IMR-90 (cell line): ENCODE results near the gene SP140. TPM values are rescaled to one million over a fixed set of nuclear protein-coding genes. Genes with fewer than 3 reads are reported as not detected.

Experiments used
- ATAC-seq: fragments of 200-7000 bp; cut with Tn5 transposase; 2 replicates; pipeline ENCODE4 v1.9.1; 2020; ENCODE audit warnings: low read depth, mild to moderate bottlenecking, moderate library complexity
- BruUV-seq: library from RNA; stranded (reverse); fragments of 400-500 nt; replicated peaks from 2 replicates; lab custom pipeline; 2021; lab: Mats Ljungman, UMichigan
- CTCF ChIA-PET: fragments of 300-600 bp; formaldehyde crosslinking; extraction: SDS; loops from one replicate; lab custom pipeline; 2021; ENCODE audit warnings: antibody characterized with exemption; lab: Yijun Ruan, JAX
- POLR2A ChIA-PET: fragments of 300-600 bp; sonication (Branson Sonifier 250); formaldehyde crosslinking; loops from one replicate; lab custom pipeline; 2022; ENCODE audit warnings: antibody characterized with exemption; ENCODE audit not compliant: unreplicated experiment; lab: Charles Lee
- DNase-seq: peaks from one replicate; pipeline ENCODE4 v3.0.0; 2013
- H2AFZ ChIP-seq: replicated peaks from 2 replicates; pipeline ENCODE3; 2013; ENCODE audit warnings: low read length, mild to moderate bottlenecking; ENCODE audit not compliant: poor library complexity
- H2AK5ac ChIP-seq: 2 replicates; pipeline ENCODE4 v1.6.1; 2013; ENCODE audit warnings: low read depth, low read length, inconsistent platforms
- H2AK9ac ChIP-seq: replicated peaks from 2 replicates; pipeline ENCODE3; 2013; ENCODE audit warnings: mild to moderate bottlenecking, low read depth, low read length, moderate library complexity; ENCODE audit not compliant: poor library complexity
- H2BK120ac ChIP-seq: 2 replicates; pipeline ENCODE4 v1.6.1; 2013; ENCODE audit warnings: low read depth, low read length, inconsistent platforms
- H2BK15ac ChIP-seq: 3 replicates; pipeline ENCODE4 v1.6.1; 2013; ENCODE audit warnings: low read depth, low read length, inconsistent platforms
- H2BK20ac ChIP-seq: 2 replicates; pipeline ENCODE4 v1.6.1; 2013; ENCODE audit warnings: low read depth, mild to moderate bottlenecking, inconsistent platforms, low read length, moderate library complexity
- H2BK5ac ChIP-seq: 2 replicates; pipeline ENCODE4 v1.6.1; 2013; ENCODE audit warnings: mild to moderate bottlenecking, low read depth, low read length, inconsistent platforms; ENCODE audit not compliant: poor library complexity, severe bottlenecking
- H3K14ac ChIP-seq: replicated peaks from 2 replicates; pipeline ENCODE4 v1.6.1; 2013; ENCODE audit warnings: low read depth, low read length, inconsistent platforms
- H3K18ac ChIP-seq: 2 replicates; pipeline ENCODE4 v1.6.1; 2013; ENCODE audit warnings: low read depth, low read length, control low read depth
- H3K23ac ChIP-seq: 2 replicates; pipeline ENCODE4 v1.6.1; 2013; ENCODE audit warnings: low read depth, low read length, inconsistent platforms
- H3K27ac ChIP-seq: 2 replicates; pipeline ENCODE4 v1.5.1; 2013; ENCODE audit warnings: mild to moderate bottlenecking, control low read depth, low read length; ENCODE audit not compliant: insufficient read depth
- H3K27me3 ChIP-seq: 2 replicates; pipeline ENCODE4 v1.6.1; 2013; ENCODE audit warnings: low read length; ENCODE audit not compliant: control insufficient read depth, insufficient read depth
- H3K36me3 ChIP-seq: 2 replicates; pipeline ENCODE4 v1.6.1; 2013; ENCODE audit warnings: low read length, mixed read lengths; ENCODE audit not compliant: control insufficient read depth, insufficient read depth
- H3K4ac ChIP-seq: 2 replicates; pipeline ENCODE4 v1.6.1; 2013; ENCODE audit warnings: low read depth, low read length, inconsistent platforms
- H3K4me1 ChIP-seq: 2 replicates; pipeline ENCODE4 v1.6.1; 2013; ENCODE audit warnings: low read length, mixed read lengths; ENCODE audit not compliant: control insufficient read depth, insufficient read depth
- H3K4me2 ChIP-seq: 2 replicates; pipeline ENCODE4 v1.6.1; 2013; ENCODE audit warnings: low read depth, mild to moderate bottlenecking, control low read depth, low read length, moderate library complexity
- H3K4me3 ChIP-seq: 2 replicates; pipeline ENCODE4 v1.5.1; 2013; ENCODE audit warnings: low read depth, mild to moderate bottlenecking, control low read depth, low read length, moderate library complexity; ENCODE audit not compliant: insufficient read depth
- H3K56ac ChIP-seq: 2 replicates; pipeline ENCODE4 v1.6.1; 2013; ENCODE audit warnings: low read length, inconsistent platforms; ENCODE audit not compliant: insufficient read depth; ENCODE audit errors: extremely low read depth
- H3K79me1 ChIP-seq, 2 experiments: 2 replicates each; pipeline ENCODE4 v1.6.1; 2013; ENCODE audit warnings: low read length in 2 of 2, inconsistent platforms in 1 of 2, low read depth in 1 of 2
- H3K9ac ChIP-seq: 2 replicates; pipeline ENCODE4 v1.6.1; 2013; ENCODE audit warnings: low read depth, low read length, control low read depth
- H3K9me1 ChIP-seq: 2 replicates; pipeline ENCODE4 v1.6.1; 2013; ENCODE audit warnings: low read length, inconsistent platforms; ENCODE audit not compliant: insufficient read depth
- H3K9me3 ChIP-seq: 2 replicates; pipeline ENCODE4 v1.6.1; 2013; ENCODE audit warnings: low read length; ENCODE audit not compliant: control insufficient read depth, insufficient read depth
- H4K20me1 ChIP-seq: 2 replicates; pipeline ENCODE4 v1.6.1; 2013; ENCODE audit warnings: low read length, inconsistent platforms; ENCODE audit not compliant: insufficient read depth
- H4K5ac ChIP-seq: 2 replicates; pipeline ENCODE4 v1.6.1; 2013; ENCODE audit warnings: mild to moderate bottlenecking, low read depth, low read length, control low read depth
- H4K8ac ChIP-seq, 2 experiments: 2 replicates each; pipeline ENCODE4 v1.6.1; 2013; ENCODE audit warnings: low read depth in 2 of 2, low read length in 2 of 2, control low read depth in 1 of 2, inconsistent platforms in 1 of 2
- H4K91ac ChIP-seq: 2 replicates; pipeline ENCODE4 v1.6.1; 2013; ENCODE audit warnings: low read depth, low read length, inconsistent platforms; ENCODE audit not compliant: insufficient read depth
- BHLHE40 ChIP-seq: fragments of 150-350 bp; IDR thresholded peaks from 2 replicates; pipeline ENCODE4 v1.6.1; 2016; ENCODE audit warnings: mild to moderate bottlenecking, low read depth, low read length
- CHD1 ChIP-seq: IDR thresholded peaks from 2 replicates; pipeline ENCODE4 v1.6.1; 2012; ENCODE audit warnings: low read depth, low read length, improper control_type of control experiment
- FOS ChIP-seq: fragments of 150-350 bp; IDR thresholded peaks from 2 replicates; pipeline ENCODE4 v1.6.1; 2016; ENCODE audit warnings: low read depth, low read length
- MAFK ChIP-seq: IDR thresholded peaks from 2 replicates; pipeline ENCODE4 v1.6.1; 2012; ENCODE audit warnings: low read depth, low read length, improper control_type of control experiment
- MAZ ChIP-seq: IDR thresholded peaks from 2 replicates; pipeline ENCODE4 v1.6.1; 2012; ENCODE audit warnings: low read depth, mild to moderate bottlenecking, low read length, improper control_type of control experiment, moderate library complexity, borderline replicate concordance
- MXI1 ChIP-seq: IDR thresholded peaks from 2 replicates; pipeline ENCODE4 v1.6.1; 2012; ENCODE audit warnings: low read depth, mild to moderate bottlenecking, low read length, moderate library complexity, borderline replicate concordance
- NFE2L2 ChIP-seq: fragments of 150-350 bp; IDR thresholded peaks from 2 replicates; pipeline ENCODE4 v1.6.1; 2016; ENCODE audit warnings: low read depth, mild to moderate bottlenecking, low read length
- SMC3 ChIP-seq: fragments of 150-350 bp; IDR thresholded peaks from 2 replicates; pipeline ENCODE4 v1.6.1; 2016; ENCODE audit warnings: low read depth, mild to moderate bottlenecking, antibody characterized with exemption, low read length, moderate library complexity
- WGBS, 2 experiments: methylation state at CpG; one replicate each; pipeline versions ENCODE4 v1.1.5 to v1.1.7; 2013; ENCODE audit warnings: missing lambda C conversion rate in 2 of 2; ENCODE audit not compliant: insufficient read length in 1 of 2; ENCODE audit errors: extremely low coverage in 2 of 2; 5-methylcytosine and 5-hydroxymethylcytosine counted together
- dilution Hi-C: fragments of 300-500 bp; cut with HindIII; formaldehyde crosslinking; loops from one replicate; pipeline ENCODE4 v1.14.3; 2018; ENCODE audit warnings: low sequenced_read_pairs; ENCODE audit not compliant: unreplicated experiment
- in situ Hi-C: fragments of 300-500 bp; cut with MboI; formaldehyde crosslinking; loops from 3 replicates; pipeline ENCODE4 v1.14.3; 2019; ENCODE audit warnings: low sequenced_read_pairs, inconsistent platforms, mixed read lengths
- intact Hi-C: fragments of 100-400 bp; cut with micrococcal nuclease; formaldehyde crosslinking; loops from 2 replicates; pipeline ENCODE4 v1.10.0; 2022
- polyA plus RNA-seq, 3 experiments: library from polyadenylated mRNA; depleted of rRNA; stranded (reverse); fragments of >200 nt; gene quantifications; 2 replicates each; pipeline ENCODE4 v1.2.3, GENCODE V29; 2012; ENCODE audit warnings: low replicate concordance in 1 of 3
- total RNA-seq: library from RNA; depleted of rRNA; stranded (reverse); fragments of >200 nt; gene quantifications from 2 replicates; pipeline ENCODE4 v1.2.3, GENCODE V29; 2012
- TF ChIP-seq, protein P1 (sequence below): fragments of 150-350 bp; IDR thresholded peaks from 2 replicates; pipeline ENCODE4 v1.6.1; 2016; ENCODE audit warnings: low read depth, mild to moderate bottlenecking, low read length, moderate library complexity, borderline replicate concordance
- TF ChIP-seq, protein P2 (sequence below): conservative IDR thresholded peaks from 2 replicates; pipeline ENCODE4 v1.5.1; 2012; ENCODE audit warnings: mild to moderate bottlenecking, low read depth, low read length, improper control_type of control experiment
- TF ChIP-seq, protein P3 (sequence below): fragments of 150-350 bp; IDR thresholded peaks from 2 replicates; pipeline ENCODE4 v1.6.1; 2017; ENCODE audit warnings: mild to moderate bottlenecking, antibody characterized with exemption, low read length, low read depth

SP140 gene
- total and polyA plus RNA-seq, 2 of the 4 experiments (the other 2 are of a cell fraction), result 1.4 TPM

DNA sequence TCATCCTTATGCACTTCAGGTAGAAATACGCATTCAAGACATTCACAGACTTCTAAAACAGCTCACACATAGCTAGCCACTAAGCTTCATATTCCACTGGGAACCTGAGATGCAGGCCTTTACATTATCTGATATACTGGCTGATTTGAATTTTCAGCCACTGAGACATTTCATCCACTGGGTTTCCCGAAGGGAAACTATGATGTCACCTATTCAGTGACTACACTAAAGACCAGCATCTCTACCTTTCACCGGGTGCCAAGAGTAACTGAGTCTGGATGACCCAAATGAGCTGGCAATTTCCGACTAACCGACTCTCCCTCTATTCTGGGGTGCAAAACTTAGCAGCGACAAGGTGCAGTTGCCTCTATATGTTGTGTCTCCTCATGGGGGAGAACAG is 69.7 kb downstream of the SP140 start:
- no peak for DNase-seq
- H3K14ac ChIP-seq, result no peak overlapping the region
- POLR2A ChIA-PET, result interaction anchor here (0.5 kb wide), 1 partner anchor 19 kb away, joined by 3 read pairs; no protein-coding TSS in a partner anchor

More for the DNA sequence above, 69.7 kb downstream of the SP140 start:
- in situ Hi-C loops, result no loop called here
- Histone ChIP-seq H3K79me1 (no peaks in the 10 kb centered on the region), H2BK15ac (no peak overlapping the region), H3K4me2 (no peak overlapping the region), H3K9me1 (no peaks in the 10 kb centered on the region), H3K4me3 (no peak overlapping the region), H3K18ac (no peak overlapping the region), H3K27me3 (no peaks in the 10 kb centered on the region; the same call in 1 of the 2 replicates), H3K56ac (no peak overlapping the region), H3K27ac (no peak overlapping the region), H3K4me1 (no peaks in the 10 kb centered on the region), H3K23ac (no peak overlapping the region), H2AFZ (no peak overlapping the region), H2BK20ac (no peak overlapping the region), H4K91ac (no peak overlapping the region), H2AK5ac (no peak overlapping the region), H2BK120ac (no peak overlapping the region), H3K36me3 (no peaks in the 10 kb centered on the region), H2BK5ac (no peak overlapping the region), H4K5ac (no peak overlapping the region), H3K9me3 (peaks cover 2% of the 10 kb centered on the region; the same call in 1 of the 2 replicates), H3K4ac (no peak overlapping the region), H4K20me1 (no peaks in the 10 kb centered on the region), H4K8ac (no peak overlapping the region), H2AK9ac (no peak overlapping the region), H3K9ac (no peak overlapping the region)
- intact Hi-C loops, result no loop called here
- TF ChIP-seq MXI1 (no peak), NFE2L2 (no peak), FOS (no peak), MAZ (no peak), CHD1 (no peak), BHLHE40 (no peak), SMC3 (no peak), MAFK (no peak)
- TF ChIP-seq, protein P1, sequence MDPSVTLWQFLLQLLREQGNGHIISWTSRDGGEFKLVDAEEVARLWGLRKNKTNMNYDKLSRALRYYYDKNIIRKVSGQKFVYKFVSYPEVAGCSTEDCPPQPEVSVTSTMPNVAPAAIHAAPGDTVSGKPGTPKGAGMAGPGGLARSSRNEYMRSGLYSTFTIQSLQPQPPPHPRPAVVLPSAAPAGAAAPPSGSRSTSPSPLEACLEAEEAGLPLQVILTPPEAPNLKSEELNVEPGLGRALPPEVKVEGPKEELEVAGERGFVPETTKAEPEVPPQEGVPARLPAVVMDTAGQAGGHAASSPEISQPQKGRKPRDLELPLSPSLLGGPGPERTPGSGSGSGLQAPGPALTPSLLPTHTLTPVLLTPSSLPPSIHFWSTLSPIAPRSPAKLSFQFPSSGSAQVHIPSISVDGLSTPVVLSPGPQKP, result no peak
- TF ChIP-seq, protein P2, sequence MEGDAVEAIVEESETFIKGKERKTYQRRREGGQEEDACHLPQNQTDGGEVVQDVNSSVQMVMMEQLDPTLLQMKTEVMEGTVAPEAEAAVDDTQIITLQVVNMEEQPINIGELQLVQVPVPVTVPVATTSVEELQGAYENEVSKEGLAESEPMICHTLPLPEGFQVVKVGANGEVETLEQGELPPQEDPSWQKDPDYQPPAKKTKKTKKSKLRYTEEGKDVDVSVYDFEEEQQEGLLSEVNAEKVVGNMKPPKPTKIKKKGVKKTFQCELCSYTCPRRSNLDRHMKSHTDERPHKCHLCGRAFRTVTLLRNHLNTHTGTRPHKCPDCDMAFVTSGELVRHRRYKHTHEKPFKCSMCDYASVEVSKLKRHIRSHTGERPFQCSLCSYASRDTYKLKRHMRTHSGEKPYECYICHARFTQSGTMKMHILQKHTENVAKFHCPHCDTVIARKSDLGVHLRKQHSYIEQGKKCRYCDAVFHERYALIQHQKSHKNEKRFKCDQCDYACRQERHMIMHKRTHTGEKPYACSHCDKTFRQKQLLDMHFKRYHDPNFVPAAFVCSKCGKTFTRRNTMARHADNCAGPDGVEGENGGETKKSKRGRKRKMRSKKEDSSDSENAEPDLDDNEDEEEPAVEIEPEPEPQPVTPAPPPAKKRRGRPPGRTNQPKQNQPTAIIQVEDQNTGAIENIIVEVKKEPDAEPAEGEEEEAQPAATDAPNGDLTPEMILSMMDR, result no peak
- TF ChIP-seq, protein P3, sequence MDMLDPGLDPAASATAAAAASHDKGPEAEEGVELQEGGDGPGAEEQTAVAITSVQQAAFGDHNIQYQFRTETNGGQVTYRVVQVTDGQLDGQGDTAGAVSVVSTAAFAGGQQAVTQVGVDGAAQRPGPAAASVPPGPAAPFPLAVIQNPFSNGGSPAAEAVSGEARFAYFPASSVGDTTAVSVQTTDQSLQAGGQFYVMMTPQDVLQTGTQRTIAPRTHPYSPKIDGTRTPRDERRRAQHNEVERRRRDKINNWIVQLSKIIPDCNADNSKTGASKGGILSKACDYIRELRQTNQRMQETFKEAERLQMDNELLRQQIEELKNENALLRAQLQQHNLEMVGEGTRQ, result no peak
- BruUV-seq, result no TSS peak
- dilution Hi-C loops, result no loop called here
- CTCF ChIA-PET, result no interaction called here
- no CpG with 5 or more reads among the region's 6 CpGs for WGBS, 2 experiments
- no peak for ATAC-seq
